GM21717 (cell line): ENCODE measurements around the gene CDC37.
"Not testable (repeated sequence)": the region's sequence is repeated elsewhere in the genome, so short reads cannot be mapped to it uniquely, and the experiment has no call there.

Source experiments
- ATAC-seq: cut with Tn5 transposase; IDR thresholded peaks from one replicate; pipeline ENCODE4 v1.9.1; 2021; ENCODE audit warnings: mild to moderate bottlenecking, moderate library complexity; ENCODE audit not compliant: unreplicated experiment

Gene CDC37

GRCh38 chr19:10398819-10399218 lies 4.5 kb downstream of the CDC37 start:
- no peak for ATAC-seq

- no peak for ATAC-seq
Observed at GRCh38 chr19:10395917-10396316, 7.4 kb downstream of the CDC37 start.

- no peak for ATAC-seq
Observed at GRCh38 chr19:10395436-10395835, 7.9 kb downstream of the CDC37 start.

- no peak for ATAC-seq
Observed at GRCh38 chr19:10395003-10395402, 8.3 kb downstream of the CDC37 start.

- ATAC-seq: no peak
Observed at GRCh38 chr19:10393137-10393536, 10.2 kb downstream of the CDC37 start.

GRCh38 chr19:10392120-10392519 lies 11.2 kb downstream of the CDC37 start:
- ATAC-seq: no peak

- ATAC-seq: no peak
Observed at GRCh38 chr19:10390652-10391286, 12.6 kb downstream of the CDC37 start.

- no peak for ATAC-seq
Observed at GRCh38 chr19:10389863-10390262, 13.5 kb downstream of the CDC37 start.

- ATAC-seq: no peak
Observed at GRCh38 chr19:10388957-10389356, 14.4 kb downstream of the CDC37 start.

- ATAC-seq: no peak
Observed at GRCh38 chr19:10384580-10384979, 18.8 kb downstream of the CDC37 start.

- not testable (repeated sequence) for ATAC-seq
Observed at GRCh38 chr19:10383223-10383499, 20.2 kb downstream of the CDC37 start.

- peak; percentile 78 for ATAC-seq
Observed at GRCh38 chr19:10380313-10381102, 22.8 kb downstream of the CDC37 start, which contains the start of gene TYK2. Gene TYK2, minus strand, starts transcription at chr19:10380572. Its CDS starts 2,166 bp downstream, at chr19:10378406.

GRCh38 chr19:10379880-10380312 lies 23.4 kb downstream of the CDC37 start:
- peak; percentile 10 for ATAC-seq

GRCh38 chr19:10378124-10378523 lies 25.2 kb downstream of the CDC37 start:
- no peak for ATAC-seq

GRCh38 chr19:10377140-10377640 lies 26.2 kb downstream of the CDC37 start:
- not testable (repeated sequence) for ATAC-seq

GRCh38 chr19:10374931-10375330 lies 28.4 kb downstream of the CDC37 start:
- ATAC-seq: no peak

- no peak for ATAC-seq
Observed at GRCh38 chr19:10372690-10373089, 30.7 kb downstream of the CDC37 start.

- ATAC-seq: no peak
Observed at GRCh38 chr19:10368101-10368803, 35.1 kb downstream of the CDC37 start.

GRCh38 chr19:10366950-10367512 lies 36.3 kb downstream of the CDC37 start:
- ATAC-seq: not testable (repeated sequence)

- no peak for ATAC-seq
Observed at GRCh38 chr19:10365518-10365917, 37.8 kb downstream of the CDC37 start.

GRCh38 chr19:10364644-10365043 lies 38.7 kb downstream of the CDC37 start:
- ATAC-seq: no peak
